Measurements from ENCODE around the gene POPDC2.
"Not testable (repeated sequence)": the region's sequence is repeated elsewhere in the genome, so short reads cannot be mapped to it uniquely, and the experiment has no call there.

Gene POPDC2

GRCh38 chr3:119681279-119681678 lies 20.9 kb upstream of the POPDC2 start:
- Histone ChIP-seq H3K4me3 (ENCODE audit: low read depth in 1 of 2, low read length in 2 of 2) (no peak overlapping the region), H3K27me3 (ENCODE audit: control insufficient read depth in 1 of 2, insufficient read depth in 2 of 2, low read length in 2 of 2) (no peaks in the 10 kb centered on the region), H3K4me1 (ENCODE audit: insufficient read depth, low read length) (peaks cover 5% of the 10 kb centered on the region), H3K9me3 (ENCODE audit: low read length) (no peaks in the 10 kb centered on the region), H3K9ac (ENCODE audit: low read length) (no peak overlapping the region), H3K36me3 (ENCODE audit: insufficient read depth, low read length) (no peaks in the 10 kb centered on the region), H3K27ac (ENCODE audit: low read depth, low read length) (no peak overlapping the region)

- no peak overlapping the region for H3K9ac ChIP-seq (ENCODE audit: low read length)
- H3K9me3 ChIP-seq (ENCODE audit: low read length): no peaks in the 10 kb centered on the region
- H3K36me3 ChIP-seq (ENCODE audit: insufficient read depth, low read length): peaks cover 9% of the 10 kb centered on the region
- no peak overlapping the region for H3K4me3 ChIP-seq (ENCODE audit: low read depth in 1 of 2, low read length in 2 of 2)
- H3K27ac ChIP-seq (ENCODE audit: low read depth, low read length): no peak overlapping the region
- H3K4me1 ChIP-seq (ENCODE audit: insufficient read depth, low read length): peaks cover 14% of the 10 kb centered on the region
- H3K27me3 ChIP-seq (ENCODE audit: control insufficient read depth in 1 of 2, insufficient read depth in 2 of 2, low read length in 2 of 2): no peaks in the 10 kb centered on the region
Observed at GRCh38 chr3:119679874-119680273, 19.5 kb upstream of the POPDC2 start.

GRCh38 chr3:119678209-119678608 lies 17.8 kb upstream of the POPDC2 start:
- not testable (repeated sequence) for H3K27ac ChIP-seq (ENCODE audit: low read depth, low read length); H3K4me3 ChIP-seq (ENCODE audit: low read depth in 1 of 2, low read length in 2 of 2); H3K9me3 ChIP-seq (ENCODE audit: low read length); H3K27me3 ChIP-seq (ENCODE audit: control insufficient read depth in 1 of 2, insufficient read depth in 2 of 2, low read length in 2 of 2); H3K9ac ChIP-seq (ENCODE audit: low read length)
- H3K36me3 ChIP-seq (ENCODE audit: insufficient read depth, low read length): peaks cover 23% of the 10 kb centered on the region
- H3K4me1 ChIP-seq (ENCODE audit: insufficient read depth, low read length): peaks cover 14% of the 10 kb centered on the region

GRCh38 chr3:119677641-119677934 lies 17.2 kb upstream of the POPDC2 start:
- Histone ChIP-seq H3K4me3 (ENCODE audit: low read depth in 1 of 2, low read length in 2 of 2) (peak overlapping the region; percentile 64 to 93), H3K27ac (ENCODE audit: low read depth, low read length) (peak overlapping the region; percentile 97), H3K36me3 (ENCODE audit: insufficient read depth, low read length) (peaks cover 29% of the 10 kb centered on the region), H3K9ac (ENCODE audit: low read length) (peak overlapping the region; percentile 80), H3K9me3 (ENCODE audit: low read length) (no peaks in the 10 kb centered on the region), H3K4me1 (ENCODE audit: insufficient read depth, low read length) (peaks cover 14% of the 10 kb centered on the region), H3K27me3 (ENCODE audit: control insufficient read depth in 1 of 2, insufficient read depth in 2 of 2, low read length in 2 of 2) (no peaks in the 10 kb centered on the region)

GRCh38 chr3:119676771-119677640 lies 16.6 kb upstream of the POPDC2 start, which contains the start of gene COX17:
Gene COX17 (minus strand): TSS chr3:119677406. CDS start chr3:119677310, 96 bp downstream.
- peaks cover 14% of the 10 kb centered on the region for H3K4me1 ChIP-seq (ENCODE audit: insufficient read depth, low read length)
- peaks cover 29% of the 10 kb centered on the region for H3K36me3 ChIP-seq (ENCODE audit: insufficient read depth, low read length)
- peak within 1 kb of the TSS; percentile 80 for H3K9ac ChIP-seq (ENCODE audit: low read length)
- peak within 1 kb of the TSS; percentile 97 for H3K27ac ChIP-seq (ENCODE audit: low read depth, low read length)
- H3K9me3 ChIP-seq (ENCODE audit: low read length): no peaks in the 10 kb centered on the region
- H3K4me3 ChIP-seq (ENCODE audit: low read depth in 1 of 2, low read length in 2 of 2): peak within 1 kb of the TSS; percentile 64 to 93
- H3K27me3 ChIP-seq (ENCODE audit: control insufficient read depth in 1 of 2, insufficient read depth in 2 of 2, low read length in 2 of 2): no peaks in the 10 kb centered on the region

GRCh38 chr3:119676020-119676419 lies 15.6 kb upstream of the POPDC2 start:
- H3K9ac ChIP-seq (ENCODE audit: low read length): no peak overlapping the region
- peak overlapping the region; percentile 71 for H3K27ac ChIP-seq (ENCODE audit: low read depth, low read length)
- H3K4me3 ChIP-seq (ENCODE audit: low read depth in 1 of 2, low read length in 2 of 2): peak overlapping the region; percentile 64 to 93
- H3K36me3 ChIP-seq (ENCODE audit: insufficient read depth, low read length): peaks cover 29% of the 10 kb centered on the region
- H3K27me3 ChIP-seq (ENCODE audit: control insufficient read depth in 1 of 2, insufficient read depth in 2 of 2, low read length in 2 of 2): no peaks in the 10 kb centered on the region
- no peaks in the 10 kb centered on the region for H3K9me3 ChIP-seq (ENCODE audit: low read length)
- peaks cover 14% of the 10 kb centered on the region for H3K4me1 ChIP-seq (ENCODE audit: insufficient read depth, low read length)

- Histone ChIP-seq H3K9ac (ENCODE audit: low read length) (no peak overlapping the region), H3K4me1 (ENCODE audit: insufficient read depth, low read length) (peaks cover 14% of the 10 kb centered on the region), H3K4me3 (ENCODE audit: low read depth in 1 of 2, low read length in 2 of 2) (no peak overlapping the region)
Observed at GRCh38 chr3:119675188-119675874, 14.9 kb upstream of the POPDC2 start.

GRCh38 chr3:119673875-119674274 lies 13.5 kb upstream of the POPDC2 start:
- no peak overlapping the region for H3K27ac ChIP-seq (ENCODE audit: low read depth, low read length)
- H3K36me3 ChIP-seq (ENCODE audit: insufficient read depth, low read length): peaks cover 32% of the 10 kb centered on the region
- peaks cover 14% of the 10 kb centered on the region for H3K4me1 ChIP-seq (ENCODE audit: insufficient read depth, low read length)
- H3K4me3 ChIP-seq (ENCODE audit: low read depth in 1 of 2, low read length in 2 of 2): no peak overlapping the region
- H3K27me3 ChIP-seq (ENCODE audit: control insufficient read depth in 1 of 2, insufficient read depth in 2 of 2, low read length in 2 of 2): no peaks in the 10 kb centered on the region
- no peaks in the 10 kb centered on the region for H3K9me3 ChIP-seq (ENCODE audit: low read length)
- no peak overlapping the region for H3K9ac ChIP-seq (ENCODE audit: low read length)

More at GRCh38 chr3:119675188-119675874, 14.9 kb upstream of the POPDC2 start:
- Histone ChIP-seq H3K9me3 (ENCODE audit: low read length) (no peaks in the 10 kb centered on the region), H3K27me3 (ENCODE audit: control insufficient read depth in 1 of 2, insufficient read depth in 2 of 2, low read length in 2 of 2) (no peaks in the 10 kb centered on the region), H3K27ac (ENCODE audit: low read depth, low read length) (no peak overlapping the region), H3K36me3 (ENCODE audit: insufficient read depth, low read length) (peaks cover 29% of the 10 kb centered on the region)

GRCh38 chr3:119672776-119673175 lies 12.4 kb upstream of the POPDC2 start:
- H3K27me3 ChIP-seq (ENCODE audit: control insufficient read depth in 1 of 2, insufficient read depth in 2 of 2, low read length in 2 of 2): no peaks in the 10 kb centered on the region
- no peak overlapping the region for H3K27ac ChIP-seq (ENCODE audit: low read depth, low read length)
- peaks cover 12% of the 10 kb centered on the region for H3K4me1 ChIP-seq (ENCODE audit: insufficient read depth, low read length)
- H3K9me3 ChIP-seq (ENCODE audit: low read length): no peaks in the 10 kb centered on the region
- H3K9ac ChIP-seq (ENCODE audit: low read length): no peak overlapping the region
- H3K4me3 ChIP-seq (ENCODE audit: low read depth in 1 of 2, low read length in 2 of 2): no peak overlapping the region
- peaks cover 32% of the 10 kb centered on the region for H3K36me3 ChIP-seq (ENCODE audit: insufficient read depth, low read length)

- Histone ChIP-seq H3K36me3 (ENCODE audit: insufficient read depth, low read length) (peaks cover 24% of the 10 kb centered on the region), H3K4me3 (ENCODE audit: low read depth in 1 of 2, low read length in 2 of 2) (no peak overlapping the region), H3K4me1 (ENCODE audit: insufficient read depth, low read length) (peaks cover 9% of the 10 kb centered on the region), H3K9ac (ENCODE audit: low read length) (no peak overlapping the region), H3K27ac (ENCODE audit: low read depth, low read length) (no peak overlapping the region), H3K27me3 (ENCODE audit: control insufficient read depth in 1 of 2, insufficient read depth in 2 of 2, low read length in 2 of 2) (no peaks in the 10 kb centered on the region), H3K9me3 (ENCODE audit: low read length) (no peaks in the 10 kb centered on the region)
Observed at GRCh38 chr3:119669906-119670570, 9.6 kb upstream of the POPDC2 start.

GRCh38 chr3:119665954-119666559 lies 5.7 kb upstream of the POPDC2 start:
- peaks cover 3% of the 10 kb centered on the region for H3K36me3 ChIP-seq (ENCODE audit: insufficient read depth, low read length)
- no peaks in the 10 kb centered on the region for H3K27me3 ChIP-seq (ENCODE audit: control insufficient read depth in 1 of 2, insufficient read depth in 2 of 2, low read length in 2 of 2)
- peak overlapping the region; percentile 36 for H3K27ac ChIP-seq (ENCODE audit: low read depth, low read length)
- no peak overlapping the region for H3K9ac ChIP-seq (ENCODE audit: low read length)
- no peak overlapping the region for H3K4me3 ChIP-seq (ENCODE audit: low read depth in 1 of 2, low read length in 2 of 2)
- peaks cover 46% of the 10 kb centered on the region for H3K4me1 ChIP-seq (ENCODE audit: insufficient read depth, low read length)
- H3K9me3 ChIP-seq (ENCODE audit: low read length): no peaks in the 10 kb centered on the region

Measured in muscle layer of colon (tissue), 2 donors.